ENCODE data around the gene SPTBN1.

The SPTBN1 gene

DNA sequence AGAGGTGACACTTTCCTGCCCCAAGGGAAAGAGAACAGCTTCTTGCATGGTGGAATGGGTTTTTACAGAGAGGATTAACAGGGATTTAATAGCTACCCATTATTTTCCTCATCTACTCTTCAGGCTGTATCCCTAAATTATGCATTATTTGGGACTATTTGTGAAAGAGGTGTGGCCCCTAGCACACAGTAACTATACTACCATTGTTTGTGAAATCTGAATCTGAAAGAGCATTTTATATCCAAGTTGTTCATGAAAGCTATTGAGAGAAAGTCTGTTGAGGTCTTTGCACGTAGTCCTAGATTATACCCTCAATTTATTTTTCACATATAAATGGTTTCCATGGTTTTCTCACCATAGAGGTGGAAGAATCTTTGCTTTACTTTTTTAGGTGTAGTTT is 78.1 kb downstream of the SPTBN1 start:
- DNase-seq, result no peak

DNA sequence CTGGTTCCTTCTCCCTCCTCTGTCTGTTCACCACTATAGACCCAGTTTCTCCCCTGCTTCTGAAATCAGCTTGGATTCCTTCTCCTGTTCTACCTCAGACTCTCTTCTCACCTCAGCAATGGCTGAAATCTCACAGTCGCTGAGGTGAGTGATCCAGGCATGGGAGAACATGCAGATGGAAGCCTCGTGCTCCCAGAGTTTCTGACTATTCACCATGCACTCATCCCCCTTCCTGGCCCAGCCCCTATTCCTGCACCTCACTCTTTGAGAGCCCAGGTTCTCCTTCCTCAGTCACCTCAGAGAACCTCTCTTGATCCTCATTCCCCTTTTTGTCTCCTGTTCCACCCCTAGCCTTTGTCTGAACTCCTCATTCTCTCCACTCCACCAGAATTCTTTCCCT is 78.5 kb downstream of the SPTBN1 start:
- DNase-seq, result no peak

DNA sequence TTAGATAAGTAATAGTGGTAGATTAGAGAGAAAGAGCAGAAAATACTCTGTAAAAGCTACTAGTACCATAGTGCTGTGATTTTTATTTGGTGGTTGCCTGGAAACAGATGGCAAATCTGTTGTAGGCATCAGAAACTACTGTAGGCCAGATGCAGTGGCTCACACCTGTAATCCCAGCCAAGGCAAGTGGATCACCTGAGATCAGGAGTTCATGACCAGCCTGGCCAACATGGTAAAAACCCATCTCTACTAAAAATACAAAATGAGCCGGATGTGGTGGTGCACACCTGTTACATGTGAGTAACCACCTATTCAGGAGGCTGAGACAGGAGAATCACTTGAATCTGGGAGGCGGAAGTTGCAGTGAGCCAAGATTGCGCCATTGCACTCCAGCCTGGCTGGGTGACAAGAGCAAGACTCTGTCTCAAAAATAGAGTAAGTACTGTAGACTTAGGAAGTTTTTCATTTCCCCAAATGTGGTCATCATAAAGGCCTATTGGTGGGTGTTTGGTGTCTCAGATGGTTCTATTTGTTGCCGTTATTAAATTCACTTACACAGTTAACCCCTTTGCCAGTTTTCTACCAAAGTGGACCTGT is 79.6 kb downstream of the SPTBN1 start:
- DNase-seq, result no peak

DNA sequence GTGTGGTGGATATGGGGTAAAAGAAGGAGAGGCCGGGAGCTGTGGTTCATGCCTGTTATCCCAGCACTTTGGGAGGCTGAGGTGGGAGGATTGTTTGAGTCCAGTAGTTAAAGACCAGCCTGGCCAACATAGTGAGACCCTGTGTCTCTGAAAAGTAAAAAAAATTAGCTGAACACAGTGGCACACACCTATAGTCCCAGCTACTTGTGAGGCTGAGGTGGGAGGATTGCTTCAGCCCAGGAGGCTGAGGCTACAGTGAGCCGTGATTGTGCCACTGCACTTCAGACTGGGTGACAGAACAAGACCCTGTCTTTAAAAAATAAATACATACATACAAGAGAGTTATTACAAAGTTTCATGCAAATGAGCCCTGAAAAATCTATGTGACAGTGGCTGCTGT is 80.6 kb downstream of the SPTBN1 start:
- DNase-seq, result no peak

DNA sequence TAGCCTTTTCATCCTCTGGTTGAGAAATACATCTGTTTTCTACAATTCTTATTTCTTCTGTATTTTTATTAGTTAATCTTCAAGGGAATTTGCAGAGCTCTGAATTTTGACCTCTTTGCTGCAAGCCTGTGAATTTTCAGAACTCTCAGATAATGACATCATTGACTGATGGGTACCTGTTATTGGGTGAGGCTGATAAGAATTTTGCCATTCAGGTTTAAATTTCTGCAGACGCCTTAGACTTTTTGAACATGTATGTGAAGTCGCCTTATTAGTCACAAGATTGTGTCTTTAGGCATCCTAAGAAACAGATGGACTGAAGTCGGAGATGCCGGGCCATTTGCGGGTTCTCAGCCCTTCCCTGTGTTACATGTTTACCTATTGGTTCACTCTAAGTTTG is 82.4 kb downstream of the SPTBN1 start:
- DNase-seq, result no peak

DNA sequence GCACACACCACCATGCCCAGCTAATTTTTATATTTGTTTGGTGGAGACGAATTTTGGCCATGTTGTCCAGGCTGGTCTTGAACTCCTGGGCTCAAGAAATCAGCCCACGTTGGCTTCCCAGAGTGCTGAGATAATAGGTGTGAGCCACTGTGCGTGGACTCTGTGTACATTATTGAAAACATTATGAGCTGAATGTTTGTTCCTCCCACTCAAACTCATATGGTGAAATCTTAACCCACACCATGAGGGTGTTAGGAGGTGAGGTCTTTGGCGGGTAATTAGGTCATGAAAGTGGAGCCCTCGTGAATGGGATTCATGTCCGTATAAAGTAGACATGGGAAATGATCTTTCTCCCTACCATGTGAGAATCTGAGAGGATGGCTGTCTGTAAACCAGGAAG is 83.6 kb downstream of the SPTBN1 start:
- no peak for DNase-seq

DNA sequence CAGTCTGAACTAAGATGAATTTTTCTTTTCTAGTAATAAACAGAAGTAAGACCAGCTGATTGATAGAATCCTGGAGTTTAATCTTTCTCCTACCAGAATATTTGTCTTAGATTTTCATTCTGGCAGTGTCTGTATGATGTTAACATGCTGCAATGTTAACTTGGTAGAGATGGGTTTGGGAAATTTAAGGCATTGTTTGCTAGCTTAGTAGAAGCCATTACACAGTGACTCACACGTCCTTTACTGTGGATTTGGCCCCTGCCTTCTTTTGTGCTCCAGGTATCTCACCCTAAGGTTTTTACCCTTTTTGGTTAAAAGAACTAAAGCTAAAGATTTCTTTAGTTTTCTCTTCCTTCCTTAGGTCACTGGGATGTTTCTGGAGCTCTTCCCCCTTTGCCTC is 84.1 kb downstream of the SPTBN1 start:
- no peak for DNase-seq

DNA sequence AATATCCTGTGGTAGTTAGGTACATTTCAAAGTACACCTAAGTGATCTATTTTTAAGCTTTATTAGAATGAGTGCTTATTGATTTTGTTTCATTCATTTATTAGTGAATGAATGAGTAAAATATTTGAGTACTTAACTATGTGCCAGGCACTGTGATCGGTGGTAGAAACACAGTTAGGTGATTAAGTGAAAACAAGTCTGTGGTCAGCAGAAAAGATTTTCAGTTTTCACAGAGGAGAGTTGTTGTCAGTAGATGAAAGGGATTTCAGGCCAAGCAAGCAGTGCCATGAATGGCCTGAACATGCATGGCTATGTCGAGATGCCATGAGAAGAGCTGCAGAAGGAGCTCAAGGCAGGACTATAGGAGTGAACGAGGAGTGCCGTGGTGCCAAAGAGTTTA is 85.9 kb downstream of the SPTBN1 start:
- DNase-seq, result no peak

DNA sequence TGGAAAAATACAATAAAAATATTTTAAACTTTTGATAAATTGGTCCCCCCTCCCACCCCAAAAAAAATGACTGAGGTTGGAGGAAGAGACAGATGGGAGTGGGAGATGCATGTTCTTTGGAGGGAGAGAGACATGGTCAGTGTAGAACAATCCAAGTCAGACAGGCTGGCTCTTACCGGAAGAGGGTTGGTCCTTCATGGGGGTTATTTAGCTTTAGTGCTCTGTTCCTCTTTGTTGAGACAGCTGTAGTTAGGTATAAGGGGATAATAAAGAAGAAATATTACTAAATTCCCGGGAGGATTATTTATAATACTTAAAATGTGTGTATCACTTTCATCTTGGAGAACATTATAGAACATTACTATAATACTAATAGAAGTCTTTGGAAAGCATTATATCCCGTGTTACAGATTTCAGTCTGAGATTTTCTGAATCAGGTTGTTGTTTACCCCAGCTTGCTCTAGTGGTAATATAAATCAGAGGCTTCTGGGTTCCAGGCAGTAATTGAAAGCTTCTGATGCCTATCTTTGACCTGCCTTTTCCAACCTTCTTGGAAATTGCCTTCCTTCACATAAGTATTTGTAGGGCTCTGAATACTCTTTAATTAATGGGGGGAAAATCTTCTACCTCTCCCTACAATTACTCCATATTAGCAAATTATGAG is 87.7 kb downstream of the SPTBN1 start:
- DNase-seq, result no peak

DNA sequence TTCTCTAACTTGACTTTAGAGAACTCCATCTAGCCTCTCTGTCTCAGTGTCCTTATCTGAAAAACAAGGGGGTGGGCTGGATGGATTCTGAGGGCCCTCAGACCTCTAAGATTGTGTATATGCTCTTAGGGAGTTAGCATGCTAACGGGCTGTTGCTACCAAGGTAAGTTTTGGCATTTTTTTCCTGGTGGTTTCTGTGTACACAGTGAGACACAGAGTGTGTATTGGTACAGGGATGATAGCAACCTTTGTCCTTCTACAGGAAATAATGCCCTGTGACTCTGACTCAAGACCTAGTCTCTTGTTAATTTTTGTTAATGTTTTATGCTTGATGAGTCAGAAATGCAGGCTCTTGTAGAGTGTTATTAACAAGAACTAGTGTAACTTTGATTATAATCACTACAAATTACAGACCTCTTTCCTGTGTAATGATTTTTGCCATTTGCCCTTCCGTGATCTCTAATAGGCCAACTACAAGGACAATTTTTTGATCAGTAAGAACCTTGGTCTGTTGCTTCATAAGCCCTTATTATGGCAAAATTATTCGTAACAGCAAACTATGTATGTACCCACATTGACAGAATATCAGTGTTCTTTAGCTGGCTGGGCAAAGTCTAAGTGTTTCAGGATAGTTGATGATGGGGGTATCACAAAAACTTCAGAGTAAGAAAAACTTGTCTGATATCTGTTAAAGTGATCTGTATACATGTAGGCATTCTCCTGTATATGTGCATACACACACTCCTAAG is 89.7 kb downstream of the SPTBN1 start:
- DNase-seq, result peak; percentile 90

DNA sequence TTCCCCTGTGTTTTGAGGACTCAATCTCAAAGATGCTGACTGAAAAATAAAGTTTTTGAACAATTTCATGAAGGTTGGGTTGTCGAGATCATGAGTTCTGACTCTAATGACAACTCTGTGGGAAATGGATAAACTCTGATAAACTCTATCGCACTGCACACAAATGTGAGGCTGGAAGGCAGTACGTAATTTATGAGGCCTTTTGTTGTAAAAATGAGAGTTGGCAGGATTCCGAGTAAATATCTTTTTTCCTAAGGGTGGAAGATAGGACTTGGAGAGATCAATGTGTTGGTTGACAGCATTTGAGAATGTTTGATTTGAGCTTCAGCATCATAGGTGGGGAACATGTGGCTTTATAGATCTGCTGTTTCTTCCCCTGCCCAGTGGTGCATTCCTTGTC is 90.4 kb downstream of the SPTBN1 start:
- DNase-seq, result no peak

DNA sequence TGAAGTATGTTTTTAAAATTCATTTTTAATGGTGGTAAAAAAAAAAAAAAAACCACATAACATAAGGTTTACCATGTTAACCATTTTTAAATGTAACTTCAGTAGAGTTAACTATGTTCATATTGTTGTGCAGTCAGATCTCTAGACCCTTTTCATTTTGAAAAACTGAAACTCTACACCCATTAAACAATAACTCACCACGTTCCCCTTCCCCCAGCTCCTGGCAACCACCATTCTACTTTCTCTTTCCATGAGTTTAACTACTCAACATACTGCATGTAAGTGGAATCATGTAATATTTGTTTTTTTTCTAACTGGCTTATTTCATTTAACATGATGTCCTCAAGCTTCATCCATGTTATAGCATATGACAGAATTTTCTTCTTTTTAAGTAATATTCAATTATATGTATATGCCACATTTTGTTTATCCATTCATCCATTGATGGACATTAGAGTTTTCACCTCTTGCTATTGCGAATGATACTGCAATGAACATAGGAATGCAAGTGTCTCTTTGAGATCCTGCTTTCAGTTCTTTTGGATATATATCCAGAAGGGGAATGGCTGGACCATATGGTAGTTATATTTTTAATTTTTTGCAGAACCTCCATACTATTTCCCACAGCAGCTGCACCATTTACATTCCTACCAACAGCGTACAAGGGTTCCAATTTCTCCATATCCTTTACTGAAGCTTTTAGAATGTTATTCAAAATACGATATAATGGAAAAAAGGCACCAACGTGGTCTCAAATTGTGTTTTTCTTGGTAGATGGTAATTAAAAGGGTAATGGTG is 91.0 kb downstream of the SPTBN1 start:
- DNase-seq, result no peak

DNA sequence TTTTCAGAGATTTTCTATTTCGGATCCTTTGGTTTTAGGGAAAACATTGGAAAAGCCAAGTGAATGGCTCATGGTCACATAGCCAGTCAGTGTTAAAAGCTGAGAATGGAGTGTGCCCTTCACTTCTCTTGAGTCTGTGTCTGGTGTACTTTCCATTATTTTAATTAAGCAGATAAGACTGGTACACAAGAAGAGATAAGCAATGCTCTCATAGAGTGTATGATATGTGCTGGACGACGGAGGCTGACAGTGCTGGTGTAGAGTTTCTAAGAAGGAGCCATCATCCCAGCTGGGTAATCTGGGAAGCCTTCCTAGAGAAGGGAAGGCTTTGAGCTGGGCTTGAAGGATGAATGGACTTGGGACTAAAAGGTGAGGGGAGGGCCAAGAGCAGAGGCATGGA is 93.3 kb downstream of the SPTBN1 start:
- DNase-seq, result no peak

DNA sequence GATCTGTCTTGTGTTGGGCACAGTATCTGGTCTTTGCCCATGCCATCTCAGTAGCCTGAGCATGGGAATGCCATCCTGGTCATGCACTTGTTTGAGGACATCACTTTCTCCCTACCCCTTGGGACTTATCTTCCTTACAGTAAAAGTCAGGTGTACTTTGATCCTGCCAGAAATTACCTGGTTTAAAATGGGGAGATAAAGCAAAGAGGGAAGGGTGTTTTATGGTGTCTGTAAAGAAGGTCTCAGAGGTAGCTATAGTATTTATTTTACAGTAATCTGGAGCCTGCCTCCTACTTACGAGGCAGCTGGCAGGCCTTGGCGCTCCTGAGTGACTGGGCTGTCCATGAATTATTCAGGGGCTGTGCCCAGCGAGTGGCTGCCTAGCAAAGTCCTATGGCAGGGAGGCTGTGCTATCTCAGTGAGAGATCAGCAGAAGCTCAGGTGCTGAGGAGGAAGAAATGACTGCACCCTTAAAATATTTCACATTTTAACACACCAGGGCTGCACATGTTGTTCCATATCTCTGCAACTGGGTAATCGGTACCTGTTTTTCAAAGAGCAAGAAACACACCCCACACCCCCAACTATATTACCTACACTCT is 93.9 kb downstream of the SPTBN1 start:
- DNase-seq, result no peak

DNA sequence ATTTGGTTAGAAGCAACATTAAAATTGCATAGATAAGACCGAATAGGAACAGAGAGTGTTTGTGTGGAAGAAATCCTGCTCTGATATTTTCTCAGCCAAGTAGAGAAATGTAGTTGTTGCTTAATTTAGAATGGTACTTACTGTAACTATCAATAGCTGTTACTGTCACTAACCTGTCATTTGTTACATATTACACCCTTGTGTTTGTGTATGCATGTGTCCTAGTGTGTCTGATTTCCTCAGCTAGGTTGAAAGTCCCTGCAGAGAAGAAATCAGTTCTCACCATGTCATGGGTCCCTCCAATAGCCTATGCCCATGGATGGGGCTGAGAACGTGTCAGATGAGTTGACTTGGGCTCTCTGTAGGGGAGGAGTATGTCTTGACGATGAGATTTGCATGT is 94.4 kb downstream of the SPTBN1 start:
- no peak for DNase-seq

DNA sequence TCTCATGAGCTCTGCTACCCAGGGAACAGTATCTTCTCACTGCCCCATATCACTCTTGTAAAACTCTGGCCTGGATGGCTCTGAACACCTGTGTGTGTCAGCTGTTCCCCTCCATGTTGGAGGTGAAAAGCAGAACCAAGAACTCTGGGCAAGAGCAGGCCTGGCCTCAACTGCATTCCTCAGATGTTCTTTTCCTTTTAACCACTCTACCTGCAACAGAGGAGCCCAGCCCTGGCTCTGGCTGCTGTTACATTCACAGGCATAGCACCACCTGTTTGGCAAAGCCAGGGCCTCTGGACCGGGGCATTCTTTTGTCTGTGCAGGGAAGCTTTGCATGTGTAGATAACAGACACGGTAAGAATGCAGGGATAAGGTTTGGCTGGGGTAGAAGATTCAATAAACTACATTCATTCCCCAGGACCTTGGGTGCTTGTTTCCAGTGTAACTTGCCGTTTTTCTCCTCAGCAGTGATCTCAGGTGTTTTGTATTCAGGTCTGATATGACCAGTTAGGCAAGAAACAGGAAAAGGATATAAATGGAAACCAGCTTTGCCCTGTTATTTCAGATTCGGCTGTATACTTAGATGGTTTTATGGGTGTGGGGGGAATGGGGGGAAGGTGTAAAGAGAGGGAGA is 95.1 kb downstream of the SPTBN1 start:
- DNase-seq, result no peak

DNA sequence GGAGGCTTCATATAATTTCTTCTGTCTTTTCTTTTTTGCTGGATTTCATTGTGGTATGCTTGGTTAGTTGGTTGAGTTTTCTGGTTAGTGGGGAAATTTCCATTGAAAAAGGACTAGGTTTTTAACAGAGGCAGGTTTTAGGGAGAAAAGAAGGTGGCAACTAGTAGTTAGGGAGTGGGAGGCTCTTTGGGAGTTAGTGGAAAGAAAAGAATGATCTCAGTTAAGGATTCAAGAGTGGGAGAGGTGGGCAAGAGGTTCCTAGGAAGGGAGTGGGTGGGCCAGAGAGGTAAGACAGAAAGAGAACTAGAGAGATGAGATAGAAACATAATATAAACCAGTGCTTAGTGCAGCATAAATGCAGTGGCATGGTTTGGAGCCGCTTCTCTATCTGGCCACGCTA is 96.9 kb downstream of the SPTBN1 start:
- DNase-seq, result no peak

DNA sequence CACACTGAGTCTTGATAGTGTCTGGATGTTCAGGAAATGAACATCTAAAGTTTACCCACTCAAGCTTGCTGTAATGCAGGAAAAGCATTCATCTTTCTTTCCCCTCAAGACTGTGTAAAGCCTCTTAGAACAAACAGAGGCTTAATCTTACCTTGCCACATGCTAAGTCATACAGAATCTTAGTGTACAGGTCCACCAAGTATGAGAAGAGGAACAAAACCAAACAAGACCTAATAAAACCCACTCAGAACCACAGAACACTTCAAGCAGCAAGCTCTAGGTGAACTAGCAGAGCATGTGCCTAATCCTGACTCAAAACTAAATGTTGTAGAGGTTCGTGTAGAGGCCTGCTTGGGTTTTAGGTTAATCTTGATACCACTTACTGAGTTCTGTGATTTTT is 97.6 kb downstream of the SPTBN1 start:
- DNase-seq, result no peak

DNA sequence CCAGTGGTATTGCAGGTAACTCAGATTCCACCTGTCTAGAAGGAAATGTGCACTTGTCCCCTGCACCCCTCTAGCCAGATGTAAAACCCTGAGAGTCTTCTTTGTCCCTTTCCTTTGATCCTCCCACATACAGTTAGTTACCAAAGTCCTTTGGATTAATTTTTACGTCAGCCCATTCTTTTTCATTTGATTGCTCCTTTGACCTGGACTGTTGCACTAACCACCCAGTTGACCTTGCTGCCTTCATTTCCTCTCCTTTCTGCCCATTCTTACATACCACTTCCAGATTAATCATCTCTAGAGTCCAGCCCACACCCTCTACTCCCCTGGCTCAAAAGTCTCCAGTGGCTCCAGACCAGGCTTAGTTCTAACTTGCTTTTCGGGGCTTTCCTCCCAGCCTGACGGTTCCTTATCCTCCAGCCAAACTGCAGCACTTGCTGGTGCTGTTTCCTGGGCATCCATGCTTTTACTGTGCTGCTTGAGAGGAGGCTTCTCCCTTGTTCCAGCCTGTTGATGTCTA is 99.3 kb downstream of the SPTBN1 start:
- DNase-seq, result peak; percentile 64

DNA sequence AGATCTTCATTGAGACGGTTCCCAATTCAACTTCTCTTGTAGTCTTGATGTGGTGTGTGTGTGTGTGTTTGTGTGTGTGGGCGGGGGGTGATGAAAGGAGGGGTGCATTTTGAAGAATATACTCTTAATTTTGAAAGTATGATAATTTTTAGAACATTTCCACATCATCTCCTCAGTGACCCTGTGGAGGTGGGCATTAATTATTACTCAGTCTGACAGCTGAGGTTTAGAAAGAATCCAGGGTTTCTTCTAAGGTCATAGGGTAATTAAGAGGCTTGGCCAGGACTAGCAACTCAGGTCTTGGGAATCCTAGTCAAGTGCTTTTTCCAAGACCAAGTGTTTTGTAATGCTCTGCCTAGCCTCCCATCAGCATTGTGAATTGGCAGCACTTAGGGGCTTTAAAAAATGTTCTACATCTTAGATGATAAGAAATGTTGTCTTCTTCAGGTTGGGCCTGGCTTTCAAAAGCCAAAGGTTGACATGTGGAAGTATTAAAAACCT is 100.5 kb downstream of the SPTBN1 start:
- peak; percentile 85 for DNase-seq

DNA sequence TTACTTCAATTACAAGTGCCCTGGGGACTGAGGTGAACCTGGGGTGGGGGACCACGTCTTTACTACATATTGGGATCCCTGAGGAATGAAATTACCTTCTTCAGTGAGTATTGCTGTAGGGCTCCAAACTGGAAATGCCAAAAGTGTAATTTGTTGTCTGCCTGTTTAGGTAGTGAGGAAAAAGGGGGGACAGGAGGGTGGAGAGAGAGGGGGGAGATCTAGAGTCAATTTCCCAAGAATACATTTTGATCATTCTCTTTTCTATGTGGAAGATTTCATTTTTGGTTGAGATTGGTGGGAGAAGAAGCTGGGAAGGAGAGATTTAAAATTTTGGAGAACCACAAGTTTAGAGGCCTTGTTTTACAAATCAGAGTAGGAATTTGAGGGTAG is 101.1 kb downstream of the SPTBN1 start:
- no peak for DNase-seq

DNA sequence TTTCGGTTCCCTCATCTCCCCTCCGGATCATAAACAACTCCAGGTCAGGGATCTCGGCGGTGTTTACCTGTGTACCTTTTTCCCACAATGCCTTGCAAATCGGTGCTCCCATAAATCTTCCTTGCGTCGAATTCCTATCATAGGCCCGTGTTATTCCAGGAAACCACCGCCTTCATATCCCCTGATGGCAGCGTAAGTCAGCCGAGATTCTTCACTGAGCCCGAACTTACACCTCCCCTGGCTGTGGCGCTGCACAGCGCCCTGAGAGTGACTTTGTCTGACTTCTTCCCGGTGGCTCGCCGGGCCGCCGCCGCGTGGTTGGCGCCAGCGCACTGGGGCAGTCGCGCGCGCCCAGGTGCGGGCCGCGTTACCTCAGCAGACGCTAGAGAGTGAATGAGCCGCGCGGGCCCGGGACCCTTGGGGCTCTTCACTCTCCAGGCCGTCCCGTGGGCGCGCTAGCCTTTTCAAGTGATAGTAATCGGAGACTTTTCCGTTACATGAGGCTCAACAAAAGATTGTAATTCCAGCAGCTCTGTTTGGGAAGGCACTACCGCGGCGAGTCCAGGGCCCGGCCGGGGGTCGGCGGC is 101.6 kb downstream of the SPTBN1 start:
- DNase-seq, result peak; percentile 48
